NCI-H526 (cell line): ENCODE data around the gene COG5.
"Not testable (repeated sequence)": the region's sequence is repeated elsewhere in the genome, so short reads cannot be mapped to it uniquely, and the experiment has no call there.

Experiments
- DNase-seq, 2 experiments: peaks; one replicate each; lab custom pipeline; 2025; lab: John Stamatoyannopoulos, UW

Gene COG5

GRCh38 chr7:107269790-107270189 lies 293.9 kb downstream of the COG5 start:
- DNase-seq, result no peak

- DNase-seq, result no peak
Measured at GRCh38 chr7:107268594-107268993, 295.1 kb downstream of the COG5 start.

- no peak for DNase-seq
Measured at GRCh38 chr7:107267138-107267537, 296.6 kb downstream of the COG5 start.

- no peak for DNase-seq
Measured at GRCh38 chr7:107264723-107265122, 299.0 kb downstream of the COG5 start.

GRCh38 chr7:107262857-107263256 lies 300.9 kb downstream of the COG5 start:
- DNase-seq, result no peak

GRCh38 chr7:107258737-107259136 lies 305.0 kb downstream of the COG5 start:
- no peak for DNase-seq

GRCh38 chr7:107255602-107256001 lies 308.1 kb downstream of the COG5 start:
- DNase-seq, result no peak

GRCh38 chr7:107254398-107254985 lies 309.2 kb downstream of the COG5 start:
- DNase-seq, result no peak

GRCh38 chr7:107253599-107253998 lies 310.1 kb downstream of the COG5 start:
- DNase-seq, result no peak

GRCh38 chr7:107251963-107252362 lies 311.8 kb downstream of the COG5 start:
- DNase-seq, result no peak

- no peak for DNase-seq
Measured at GRCh38 chr7:107248551-107249316, 315.0 kb downstream of the COG5 start.

- not testable (repeated sequence) for DNase-seq
Measured at GRCh38 chr7:107246836-107247235, 316.9 kb downstream of the COG5 start.

- DNase-seq, result no peak
Measured at GRCh38 chr7:107244613-107245012, 319.1 kb downstream of the COG5 start.

GRCh38 chr7:107242267-107242666 lies 321.5 kb downstream of the COG5 start:
- no peak for DNase-seq

GRCh38 chr7:107237451-107237850 lies 326.3 kb downstream of the COG5 start:
- DNase-seq, result no peak

GRCh38 chr7:107236862-107237261 lies 326.9 kb downstream of the COG5 start:
- no peak for DNase-seq

GRCh38 chr7:107234436-107234835 lies 329.3 kb downstream of the COG5 start:
- DNase-seq, result peak; percentile 29 to 57

GRCh38 chr7:107233981-107234380 lies 329.7 kb downstream of the COG5 start:
- DNase-seq, result peak in 1 of 2 experiments; percentile 23

GRCh38 chr7:107233174-107233573 lies 330.5 kb downstream of the COG5 start:
- DNase-seq, result no peak

- no peak for DNase-seq
Measured at GRCh38 chr7:107232568-107233090, 331.1 kb downstream of the COG5 start.

- DNase-seq, result no peak
Measured at GRCh38 chr7:107230334-107230733, 333.4 kb downstream of the COG5 start.

GRCh38 chr7:107228291-107228690 lies 335.4 kb downstream of the COG5 start:
- DNase-seq, result no peak
